Measurements from ENCODE around the gene TSEN54. TPM values are rescaled to one million over a fixed set of nuclear protein-coding genes. Genes with fewer than 3 reads are reported as not detected.

Gene TSEN54
- total and polyA plus RNA-seq, 8 donors = 15.8 to 54.0 (median 38.9) TPM

GRCh38 chr17:75506134-75506533 lies 10.2 kb upstream of the TSEN54 start:
- intact Hi-C loops (cut with DNase I) = no loop called here
- Histone ChIP-seq H3K36me3 (peaks cover 0 to 68% of the 10 kb centered on the region in 2 donors), H3K27me3 (no peaks in the 10 kb centered on the region), H3K27ac (peak overlapping the region in 1 of 2 donors; percentile 18), H3K9me3 (no peaks in the 10 kb centered on the region), H3K4me1 (peaks cover 7 to 41% of the 10 kb centered on the region in 2 donors), H3K4me3 (no peak overlapping the region)
- ATAC-seq = no peak
- TF ChIP-seq CTCF (IDR thresholded peaks at IDR 0.05) = no peak
- no peak for DNase-seq

GRCh38 chr17:75506888-75507287 lies 9.4 kb upstream of the TSEN54 start:
- no peak for TF ChIP-seq CTCF (IDR thresholded peaks at IDR 0.05)
- H3K36me3 ChIP-seq = peaks cover 0 to 61% of the 10 kb centered on the region in 2 donors
- no peak for ATAC-seq
- H3K4me3 ChIP-seq = no peak overlapping the region
- intact Hi-C loops (cut with DNase I) = no loop called here
- H3K4me1 ChIP-seq = peaks cover 12 to 48% of the 10 kb centered on the region in 2 donors
- no peak for DNase-seq
- no peaks in the 10 kb centered on the region for H3K27me3 ChIP-seq
- no peaks in the 10 kb centered on the region for H3K9me3 ChIP-seq
- peak overlapping the region in 1 of 2 donors; percentile 18 for H3K27ac ChIP-seq

- no peak for TF ChIP-seq CTCF (IDR thresholded peaks at IDR 0.05)
- H3K27ac ChIP-seq = peak overlapping the region; percentile 56 to 77
- H3K9me3 ChIP-seq = no peaks in the 10 kb centered on the region
- H3K36me3 ChIP-seq = peaks cover 0 to 51% of the 10 kb centered on the region in 2 donors
- intact Hi-C loops (cut with DNase I) = no loop called here
- DNase-seq (peak in 1 of 4 donors; percentile 67), ATAC-seq (no peak)
- peak overlapping the region in 1 of 2 donors; percentile 16 for H3K4me3 ChIP-seq
- H3K4me1 ChIP-seq = peaks cover 13 to 59% of the 10 kb centered on the region in 2 donors
- no peaks in the 10 kb centered on the region for H3K27me3 ChIP-seq
These were observed 8.3 kb upstream of the TSEN54 start for GRCh38 chr17:75507733-75508719.

GRCh38 chr17:75508931-75509361 lies 7.4 kb upstream of the TSEN54 start:
- H3K27me3 ChIP-seq = peaks cover 0 to 4% of the 10 kb centered on the region in 2 donors
- H3K4me3 ChIP-seq = peak overlapping the region in 1 of 2 donors; percentile 16
- DNase-seq = peak in 1 of 4 donors; percentile 44
- TF ChIP-seq CTCF (IDR thresholded peaks at IDR 0.05) = no peak
- no peaks in the 10 kb centered on the region for H3K9me3 ChIP-seq
- intact Hi-C loops (cut with DNase I) = no loop called here
- ATAC-seq = no peak
- peaks cover 13 to 59% of the 10 kb centered on the region in 2 donors for H3K4me1 ChIP-seq
- H3K36me3 ChIP-seq = peaks cover 0 to 45% of the 10 kb centered on the region in 2 donors
- peak overlapping the region; percentile 56 to 77 for H3K27ac ChIP-seq

All from left lung (tissue), 10 donors.